GM19452 (cell line): ENCODE data around the gene FLNA.
A peak's percentile ranks its signal among the peaks of the same experiment; 100 is the strongest.
"Not testable (repeated sequence)": the region's sequence is repeated elsewhere in the genome, so short reads cannot be mapped to it uniquely, and the experiment has no call there.

Experiments used
- ATAC-seq: cut with Tn5 transposase; IDR thresholded peaks from one replicate; pipeline ENCODE4 v1.9.1; 2021; ENCODE audit not compliant: unreplicated experiment

The FLNA gene

GRCh38 chrX:154343620-154344019 lies 30.8 kb downstream of the FLNA start:
- ATAC-seq, result not testable (repeated sequence)

GRCh38 chrX:154343063-154343462 lies 31.4 kb downstream of the FLNA start:
- not testable (repeated sequence) for ATAC-seq

GRCh38 chrX:154341399-154342298 lies 32.8 kb downstream of the FLNA start:
- peak; percentile 71 for ATAC-seq

- no peak for ATAC-seq
These were observed 39.9 kb downstream of the FLNA start for GRCh38 chrX:154334496-154334895.

- ATAC-seq, result peak; percentile 70
These were observed 40.6 kb downstream of the FLNA start for GRCh38 chrX:154333837-154334271.

- ATAC-seq, result no peak
These were observed 41.3 kb downstream of the FLNA start for GRCh38 chrX:154333116-154333515.

- ATAC-seq, result no peak
These were observed 41.9 kb downstream of the FLNA start for GRCh38 chrX:154332561-154332960.

- ATAC-seq, result no peak
These were observed 45.1 kb downstream of the FLNA start for GRCh38 chrX:154329294-154329693.

- ATAC-seq, result no peak
These were observed 45.8 kb downstream of the FLNA start for GRCh38 chrX:154328646-154329045.

GRCh38 chrX:154327038-154327820 lies 47.2 kb downstream of the FLNA start:
- no peak for ATAC-seq

GRCh38 chrX:154325541-154325940 lies 48.9 kb downstream of the FLNA start:
- no peak for ATAC-seq

GRCh38 chrX:154323537-154323936 lies 50.9 kb downstream of the FLNA start:
- no peak for ATAC-seq

- no peak for ATAC-seq
These were observed 51.5 kb downstream of the FLNA start for GRCh38 chrX:154322890-154323289.

GRCh38 chrX:154321594-154321993 lies 52.8 kb downstream of the FLNA start:
- ATAC-seq, result no peak

GRCh38 chrX:154321152-154321551 lies 53.3 kb downstream of the FLNA start:
- ATAC-seq, result no peak

- no peak for ATAC-seq
These were observed 54.0 kb downstream of the FLNA start for GRCh38 chrX:154320406-154320805.

- ATAC-seq, result no peak
These were observed 56.9 kb downstream of the FLNA start for GRCh38 chrX:154317391-154317995.

- no peak for ATAC-seq
These were observed 59.0 kb downstream of the FLNA start for GRCh38 chrX:154315416-154315815.

- no peak for ATAC-seq
These were observed 61.3 kb downstream of the FLNA start for GRCh38 chrX:154313147-154313546.

GRCh38 chrX:154312116-154312515 lies 62.3 kb downstream of the FLNA start:
- ATAC-seq, result no peak
